Smooth muscle cell (in vitro differentiated cells): ENCODE data around the gene SIVA1. TPM values are rescaled to one million over a fixed set of nuclear protein-coding genes. Genes with fewer than 3 reads are reported as not detected.

Source experiments
- DNase-seq: peaks from one replicate; lab custom pipeline; 2025; ENCODE audit not compliant: unreplicated experiment; lab: John Stamatoyannopoulos, UW
- H2AFZ ChIP-seq: fragments of 200-600 bp; sonication (generic); 2 replicates; pipeline ENCODE4 v1.6.0; 2016; ENCODE audit warnings: antibody characterized with exemption, low read depth, mild to moderate bottlenecking
- H3F3A ChIP-seq: fragments of 200-600 bp; sonication (generic); 2 replicates; pipeline ENCODE4 v1.6.0; 2017; ENCODE audit warnings: antibody characterized with exemption, low read depth
- H3K27ac ChIP-seq: fragments of 200-600 bp; sonication (generic); 2 replicates; pipeline ENCODE4 v1.5.1; 2016; ENCODE audit warnings: low read depth, mild to moderate bottlenecking
- H3K27me3 ChIP-seq: fragments of 200-600 bp; sonication (generic); 2 replicates; pipeline ENCODE4 v1.6.1; 2016; ENCODE audit warnings: low read depth, mild to moderate bottlenecking
- H3K36me3 ChIP-seq: fragments of 200-600 bp; sonication (generic); 2 replicates; pipeline ENCODE4 v1.5.1; 2016; ENCODE audit warnings: low read depth
- H3K4me1 ChIP-seq: fragments of 200-600 bp; sonication (generic); 2 replicates; pipeline ENCODE4 v1.5.1; 2016; ENCODE audit warnings: low read depth
- H3K4me2 ChIP-seq: fragments of 200-600 bp; sonication (generic); 2 replicates; pipeline ENCODE4 v1.6.0; 2016; ENCODE audit warnings: mild to moderate bottlenecking
- H3K4me3 ChIP-seq: fragments of 200-600 bp; sonication (generic); 2 replicates; pipeline ENCODE4 v1.5.1; 2016; ENCODE audit warnings: mild to moderate bottlenecking
- H3K79me2 ChIP-seq: fragments of 200-600 bp; sonication (generic); 2 replicates; pipeline ENCODE4 v1.6.0; 2016; ENCODE audit warnings: low read depth, mild to moderate bottlenecking
- H3K9ac ChIP-seq: fragments of 200-600 bp; sonication (generic); 2 replicates; pipeline ENCODE4 v1.6.0; 2016; ENCODE audit warnings: low read depth
- H3K9me3 ChIP-seq: fragments of 200-600 bp; sonication (generic); replicated peaks from 2 replicates; pipeline ENCODE4 v1.5.1; 2016; ENCODE audit warnings: low read depth
- H4K20me1 ChIP-seq: fragments of 200-600 bp; sonication (generic); 2 replicates; pipeline ENCODE4 v1.6.0; 2016; ENCODE audit warnings: low read depth
- CTCF ChIP-seq: fragments of 200-600 bp; sonication (generic); IDR thresholded peaks from 2 replicates; pipeline ENCODE4 v1.5.1; 2017; ENCODE audit warnings: borderline replicate concordance, mild to moderate bottlenecking, antibody characterized with exemption; ENCODE audit not compliant: insufficient read depth, poor library complexity, severe bottlenecking
- WGBS: methylation state at CpG from one replicate; pipeline ENCODE4 v1.1.7; 2016; ENCODE audit warnings: low lambda C conversion rate; 5-methylcytosine and 5-hydroxymethylcytosine counted together
- polyA plus RNA-seq: library from polyadenylated mRNA; unstranded; fragments of >200 nt; fragmentation: Nextera tagmentation; extraction: Ambion mirVana; gene quantifications from 2 replicates; pipeline ENCODE4 v1.2.1, GENCODE V29; 2016
- total RNA-seq: library from RNA; depleted of rRNA; stranded (reverse); fragments of >200 nt; gene quantifications from 2 replicates; pipeline ENCODE4 v1.2.3, GENCODE V29; 2014

The SIVA1 gene
- total and polyA plus RNA-seq, 2 experiments from 2014 or later, result 78.5 to 118 TPM

GRCh38 chr14:104786726-104787675, 34.1 kb downstream of the SIVA1 start:
- Histone ChIP-seq H3K79me2 (peaks cover 50% of the 10 kb centered on the region), H3K36me3 (no peaks in the 10 kb centered on the region), H3K27ac (no peak overlapping the region), H4K20me1 (peaks cover 97% of the 10 kb centered on the region), H2AFZ (no peak overlapping the region), H3F3A (no peaks in the 10 kb centered on the region), H3K4me2 (no peak overlapping the region), H3K9me3 (no peaks in the 10 kb centered on the region), H3K9ac (no peak overlapping the region), H3K4me1 (no peaks in the 10 kb centered on the region), H3K27me3 (no peaks in the 10 kb centered on the region), H3K4me3 (no peak overlapping the region)
- 96% methylated on average over 28 of the region's 30 CpGs for WGBS
- TF ChIP-seq CTCF, result no peak
- DNase-seq, result no peak

GRCh38 chr14:104787736-104788135, 34.8 kb downstream of the SIVA1 start:
- DNase-seq, result no peak
- no peak overlapping the region for H3K4me3 ChIP-seq
- no peaks in the 10 kb centered on the region for H3K36me3 ChIP-seq
- H3K27me3 ChIP-seq, result no peaks in the 10 kb centered on the region
- H3K4me1 ChIP-seq, result no peaks in the 10 kb centered on the region
- H2AFZ ChIP-seq, result no peak overlapping the region
- H3K27ac ChIP-seq, result no peak overlapping the region
- WGBS, result 94% methylated on average over 7 of the region's 7 CpGs
- no peak overlapping the region for H3K9ac ChIP-seq
- H3K79me2 ChIP-seq, result peaks cover 57% of the 10 kb centered on the region
- H3K9me3 ChIP-seq, result no peaks in the 10 kb centered on the region
- TF ChIP-seq CTCF, result no peak
- peaks cover 97% of the 10 kb centered on the region for H4K20me1 ChIP-seq
- no peaks in the 10 kb centered on the region for H3F3A ChIP-seq
- H3K4me2 ChIP-seq, result no peak overlapping the region

- Histone ChIP-seq H3K27ac (no peak overlapping the region), H2AFZ (no peak overlapping the region), H3K79me2 (peaks cover 63% of the 10 kb centered on the region), H3K4me1 (no peaks in the 10 kb centered on the region), H3K4me3 (no peak overlapping the region), H3K27me3 (no peaks in the 10 kb centered on the region), H3F3A (no peaks in the 10 kb centered on the region), H3K4me2 (no peak overlapping the region), H3K9me3 (no peaks in the 10 kb centered on the region), H3K36me3 (no peaks in the 10 kb centered on the region), H3K9ac (no peak overlapping the region), H4K20me1 (peaks cover 99% of the 10 kb centered on the region)
- 98% methylated on average over 14 of the region's 14 CpGs for WGBS
- no peak for TF ChIP-seq CTCF
- no peak for DNase-seq
Measured at GRCh38 chr14:104788161-104788818, 35.3 kb downstream of the SIVA1 start.
